Superior temporal gyrus (tissue), 1 donor: ENCODE results near the gene ARHGAP27.
A peak's percentile ranks its signal among the peaks of the same experiment; 100 is the strongest.

ENCODE experiments used
- DNase-seq: peaks from one replicate; pipeline ENCODE4 v3.0.0-alpha.2; 2016; ENCODE audit errors: extremely low spot score

ARHGAP27 gene

GRCh38 chr17:45385331-45385997, 47.2 kb downstream of the ARHGAP27 start:
- DNase-seq = peak; percentile 92

DNA sequence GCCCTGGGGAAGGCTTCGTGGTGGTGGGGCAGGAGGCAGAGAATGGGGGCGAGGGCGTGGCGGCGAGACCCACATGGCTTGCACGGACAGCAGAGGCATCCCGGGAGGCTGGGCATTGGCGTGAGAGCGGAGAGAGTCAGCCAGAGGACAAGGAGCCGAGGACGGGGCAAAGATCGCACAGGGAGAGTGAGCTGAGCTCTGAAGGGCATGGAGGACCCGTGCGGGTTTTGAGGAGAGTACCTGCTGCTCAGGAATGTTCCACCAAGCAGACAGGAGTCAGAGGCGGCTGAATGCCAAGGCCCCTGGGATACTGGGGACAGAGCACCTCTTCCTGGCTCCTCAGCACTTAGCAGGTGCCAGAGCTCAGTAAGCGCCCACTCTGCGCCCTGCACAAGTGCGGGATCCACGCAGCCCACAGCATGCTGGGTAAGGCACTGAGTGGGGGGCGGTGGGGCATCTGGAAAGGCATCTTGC, 47.8 kb downstream of the ARHGAP27 start:
- no peak for DNase-seq

DNA sequence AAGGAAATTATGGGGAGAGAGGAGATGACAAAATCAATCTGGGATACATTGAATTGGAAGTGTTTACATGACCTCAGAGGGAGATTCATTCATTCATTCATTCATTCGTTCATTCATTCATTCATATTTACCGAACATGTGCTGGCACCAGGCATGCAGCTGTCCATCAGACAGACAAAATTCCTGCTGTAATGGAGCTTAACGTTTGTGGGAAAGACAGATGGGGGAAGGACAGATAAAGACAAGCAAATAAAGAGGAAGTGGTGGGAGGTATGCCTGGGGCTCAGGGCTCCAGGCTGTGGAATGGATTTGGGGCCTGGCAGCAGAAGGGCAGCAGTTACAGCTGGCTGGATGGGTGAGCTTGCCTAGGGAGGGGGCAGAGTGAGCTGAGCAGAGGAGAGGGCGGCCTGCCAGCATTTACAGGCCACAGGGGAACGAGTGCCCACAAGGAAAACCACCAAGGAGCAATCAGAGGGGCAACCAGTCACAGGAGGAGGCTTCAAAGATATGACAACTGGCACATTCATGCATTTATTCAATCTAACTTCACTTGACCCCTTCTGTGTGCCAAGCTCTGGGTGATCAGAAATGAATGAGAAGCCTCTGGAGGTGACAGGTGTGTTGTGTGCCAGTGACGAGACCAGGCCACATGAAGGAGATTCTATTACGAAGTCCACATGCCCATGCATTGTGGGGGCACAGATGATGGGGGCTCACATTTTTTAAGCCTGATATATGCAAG, 48.5 kb downstream of the ARHGAP27 start:
- no peak for DNase-seq

DNA sequence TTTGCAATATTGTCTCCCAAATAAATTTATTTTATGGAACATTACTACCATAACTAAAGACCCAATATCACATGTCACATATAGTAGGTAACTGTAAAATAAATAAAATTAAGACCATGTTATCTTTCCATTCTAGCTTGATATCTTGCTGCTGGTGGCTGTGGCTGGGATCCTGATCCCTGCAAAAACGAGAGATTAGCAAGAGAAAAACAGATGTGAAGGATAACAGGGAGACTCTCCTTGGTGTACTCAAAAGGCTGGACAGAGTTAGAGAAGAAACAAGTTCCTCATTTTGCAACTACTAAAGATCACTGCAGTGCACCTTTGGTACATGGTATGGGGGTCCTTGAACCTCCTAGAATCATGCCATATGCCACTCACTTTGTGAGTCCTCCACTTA, 49.7 kb downstream of the ARHGAP27 start:
- no peak for DNase-seq

DNA sequence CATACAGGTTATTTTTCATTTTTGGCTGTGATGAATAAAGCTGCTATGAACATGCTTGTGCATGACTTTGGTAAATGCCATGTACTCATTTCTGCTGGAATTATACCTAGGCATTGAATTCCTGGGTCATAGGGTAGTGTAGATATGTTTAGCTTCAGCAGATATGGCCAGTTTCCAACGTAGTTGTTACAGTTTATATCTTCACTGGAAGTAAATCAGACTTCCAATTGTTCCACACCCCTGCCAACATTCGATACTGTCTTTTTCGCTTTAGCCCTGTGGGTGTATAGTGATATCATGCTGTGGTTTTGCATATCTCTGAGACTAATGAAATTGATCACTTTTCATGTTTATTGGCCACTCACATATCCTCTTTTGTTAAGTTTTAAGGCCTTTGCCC, 50.4 kb downstream of the ARHGAP27 start:
- no peak for DNase-seq

DNA sequence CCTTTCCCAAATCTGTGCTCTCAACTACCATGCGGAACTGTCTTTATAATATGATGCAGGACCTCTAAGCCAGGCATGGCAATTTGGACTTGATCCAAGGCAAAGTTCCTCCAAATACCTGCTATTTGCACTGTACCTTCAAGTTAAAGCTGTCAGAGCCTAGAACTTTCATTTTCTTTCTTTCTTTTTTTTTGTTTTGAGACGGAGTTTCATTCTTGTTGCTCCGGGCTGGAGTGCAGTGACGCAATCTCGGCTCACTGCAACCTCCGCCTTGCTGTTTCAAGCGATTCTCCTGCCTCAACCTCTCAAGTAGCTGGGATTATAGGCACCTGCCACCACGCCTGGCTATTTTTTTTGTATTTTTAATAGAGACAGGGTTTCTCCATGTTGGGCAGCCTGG, 51.7 kb downstream of the ARHGAP27 start:
- DNase-seq = no peak

DNA sequence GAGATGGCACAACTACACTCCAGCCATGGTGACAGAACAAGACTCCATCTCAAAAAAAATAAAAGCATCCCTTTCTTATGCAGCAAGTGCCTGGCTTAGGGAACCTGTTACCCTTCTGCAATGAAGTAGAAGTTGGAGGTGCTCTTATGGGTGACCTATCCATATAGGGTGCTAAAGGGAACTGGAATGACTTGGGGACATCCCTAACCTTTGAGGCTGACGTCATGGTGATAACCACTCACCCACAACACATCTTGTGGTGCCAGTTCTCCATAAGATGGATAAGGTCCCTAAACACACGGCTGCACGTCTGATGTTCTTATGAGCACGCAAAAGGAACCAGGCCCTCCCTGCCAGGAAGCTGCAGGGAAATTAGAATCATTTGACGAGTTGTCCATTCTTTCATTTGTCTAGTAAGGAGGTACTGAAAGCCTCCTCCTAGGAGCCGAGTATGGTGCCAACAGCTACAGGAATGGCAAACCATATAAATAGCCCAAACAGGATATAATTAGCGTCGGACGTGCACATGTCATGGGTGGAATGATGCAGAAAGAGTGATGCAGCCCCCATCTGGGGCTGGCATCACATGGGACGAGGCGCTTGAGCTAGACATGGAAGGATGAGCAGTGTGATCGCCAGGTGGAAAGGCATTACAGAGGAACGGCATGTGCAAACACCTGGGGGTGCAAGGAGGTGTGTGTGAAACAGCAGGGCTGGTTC, 52.5 kb downstream of the ARHGAP27 start:
- DNase-seq = no peak

GRCh38 chr17:45377401-45377800, 55.3 kb downstream of the ARHGAP27 start:
- no peak for DNase-seq

- DNase-seq = no peak
Measured at GRCh38 chr17:45376171-45377005, 56.3 kb downstream of the ARHGAP27 start.

DNA sequence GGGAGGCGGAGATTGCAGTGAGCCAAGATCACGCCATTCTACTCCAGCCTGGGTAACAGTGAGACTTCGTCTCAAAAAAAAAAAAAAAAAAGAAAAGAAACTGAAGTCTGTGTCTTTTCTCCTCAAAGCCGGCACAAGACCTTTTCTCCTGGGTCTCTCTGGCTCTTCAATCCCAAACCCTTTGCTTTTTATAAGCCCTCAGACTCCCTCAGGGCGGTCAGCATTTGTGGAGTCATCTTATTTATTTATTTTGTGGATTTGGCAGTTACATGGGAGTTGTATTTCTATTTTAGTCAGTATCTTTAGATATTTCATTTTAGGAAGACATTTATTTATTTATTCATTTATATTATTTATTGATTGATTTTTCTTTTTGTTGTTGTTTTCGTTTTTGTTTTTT, 58.2 kb downstream of the ARHGAP27 start:
- no peak for DNase-seq

GRCh38 chr17:45372325-45372869, 60.3 kb downstream of the ARHGAP27 start:
- no peak for DNase-seq

- no peak for DNase-seq
Measured at GRCh38 chr17:45371414-45372324, 61.0 kb downstream of the ARHGAP27 start.

DNA sequence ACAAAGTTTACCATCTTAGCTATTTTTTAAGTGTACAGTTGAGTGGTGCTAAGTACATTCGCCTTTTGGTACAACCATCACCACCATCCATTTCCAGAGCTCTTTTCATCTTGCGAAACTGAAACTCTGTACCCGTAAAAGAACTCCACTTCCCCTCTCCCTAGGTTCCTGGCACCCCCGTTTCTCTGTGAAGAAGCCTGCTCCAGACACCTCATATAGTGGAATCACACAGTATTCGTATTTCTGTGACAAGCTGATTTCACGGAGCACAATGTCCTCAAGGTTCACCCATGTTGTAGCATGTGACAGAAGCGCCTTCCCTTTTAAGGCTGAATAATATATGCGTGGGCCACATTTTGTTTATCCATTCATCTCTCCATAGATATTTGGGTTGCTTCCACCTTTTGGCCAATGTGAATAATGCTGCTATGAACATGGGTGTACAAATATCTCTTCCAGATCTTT, 61.7 kb downstream of the ARHGAP27 start:
- DNase-seq = no peak

GRCh38 chr17:45369421-45369820, 63.2 kb downstream of the ARHGAP27 start:
- no peak for DNase-seq

GRCh38 chr17:45368651-45369050, 64.0 kb downstream of the ARHGAP27 start:
- no peak for DNase-seq

- no peak for DNase-seq
Measured at GRCh38 chr17:45367216-45367615, 65.5 kb downstream of the ARHGAP27 start.

GRCh38 chr17:45366691-45367090, 66.0 kb downstream of the ARHGAP27 start:
- DNase-seq = no peak

- DNase-seq = no peak
Measured at GRCh38 chr17:45366049-45366448, 66.6 kb downstream of the ARHGAP27 start.

DNA sequence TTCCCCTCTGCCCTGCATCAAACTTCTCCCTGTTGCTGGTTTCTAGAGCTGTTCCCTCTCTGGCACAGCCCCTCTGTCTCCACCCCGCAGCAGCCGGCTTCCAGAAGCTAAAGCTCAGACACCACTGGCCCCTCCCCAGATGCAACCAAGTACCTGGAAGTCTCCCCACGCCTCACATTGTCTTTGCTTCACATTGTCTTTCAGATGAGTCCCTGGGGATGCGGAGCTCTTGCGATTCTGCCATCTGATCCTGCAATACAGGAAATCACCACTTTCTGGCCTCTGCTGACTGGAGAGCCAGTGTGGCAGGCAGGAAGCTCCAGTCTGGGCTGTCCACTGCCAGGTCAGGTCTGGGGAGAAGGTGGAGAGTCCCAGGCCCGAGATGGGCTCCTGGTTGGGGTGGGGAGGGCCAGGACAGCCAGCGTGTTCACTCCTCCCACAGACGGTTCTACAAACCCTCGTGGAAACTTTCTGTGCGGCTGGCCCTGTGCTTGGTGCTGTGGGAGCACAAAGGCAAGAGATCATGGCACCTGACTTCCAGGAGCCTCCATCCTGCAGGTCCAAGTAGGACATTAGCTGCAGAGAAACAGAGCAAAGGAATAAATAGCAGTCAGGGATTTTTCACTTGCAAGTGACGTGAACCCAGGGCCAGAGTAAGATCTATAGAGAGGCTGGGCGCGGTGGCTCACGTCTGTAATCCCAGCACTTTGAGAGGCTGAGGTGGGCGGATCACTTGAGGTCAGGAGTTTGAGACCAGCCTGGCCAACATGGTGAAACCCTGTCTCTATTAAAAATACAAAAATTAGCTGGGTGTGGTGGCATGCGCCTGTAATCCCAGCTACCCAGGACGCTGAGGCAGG, 67.9 kb downstream of the ARHGAP27 start:
- DNase-seq = no peak
